GM23338 (cell line): ENCODE measurements around the gene ALDH2. TPM values are rescaled to one million over a fixed set of nuclear protein-coding genes. Genes with fewer than 3 reads are reported as not detected.

Experiments used
- ATAC-seq: fragments of 200-7000 bp; cut with Tn5 transposase; 3 replicates; pipeline ENCODE4 v1.9.1; 2020
- DNase-seq: peaks from one replicate; pipeline ENCODE4 v3.0.0-alpha.2; 2015; ENCODE audit warnings: low spot score
- H2AFZ ChIP-seq: fragments of 200-600 bp; sonication (generic); 2 replicates; pipeline ENCODE4 v1.8.0; 2016; ENCODE audit warnings: antibody characterized with exemption, mild to moderate bottlenecking, moderate library complexity
- H3F3A ChIP-seq: fragments of 200-600 bp; sonication (generic); replicated peaks from 2 replicates; pipeline ENCODE4 v1.8.0; 2017; ENCODE audit warnings: antibody characterized with exemption, mixed run types, low read depth
- H3K27ac ChIP-seq: fragments of 200-600 bp; sonication (generic); 2 replicates; pipeline ENCODE4 v1.6.1; 2016; ENCODE audit warnings: low read depth
- H3K27me3 ChIP-seq: fragments of 200-600 bp; sonication (generic); 2 replicates; pipeline ENCODE4 v1.8.0; 2016; ENCODE audit warnings: mild to moderate bottlenecking, mixed run types, moderate library complexity; ENCODE audit not compliant: insufficient read depth
- H3K36me3 ChIP-seq: fragments of 200-600 bp; sonication (generic); 2 replicates; pipeline ENCODE4 v1.8.0; 2016; ENCODE audit warnings: mild to moderate bottlenecking; ENCODE audit not compliant: insufficient read depth
- H3K4me1 ChIP-seq: fragments of 200-600 bp; sonication (generic); 2 replicates; pipeline ENCODE4 v1.8.0; 2016; ENCODE audit warnings: mild to moderate bottlenecking, moderate library complexity; ENCODE audit not compliant: insufficient read depth
- H3K4me2 ChIP-seq: fragments of 200-600 bp; sonication (generic); 2 replicates; pipeline ENCODE4 v1.7.1; 2017; ENCODE audit warnings: mixed run types
- H3K4me3 ChIP-seq: fragments of 200-600 bp; sonication (generic); 2 replicates; pipeline ENCODE4 v1.6.1; 2016; ENCODE audit warnings: mixed run types
- H3K79me2 ChIP-seq: fragments of 200-600 bp; sonication (generic); replicated peaks from 2 replicates; pipeline ENCODE4 v1.8.0; 2017; ENCODE audit warnings: mild to moderate bottlenecking; ENCODE audit not compliant: insufficient read depth
- H3K9me2 ChIP-seq: fragments of 200-600 bp; sonication (generic); 2 replicates; pipeline ENCODE4 v1.8.0; 2017; ENCODE audit not compliant: insufficient read depth
- H4K20me1 ChIP-seq: fragments of 200-600 bp; sonication (generic); replicated peaks from 2 replicates; pipeline ENCODE4 v1.8.0; 2017; ENCODE audit warnings: mild to moderate bottlenecking; ENCODE audit not compliant: insufficient read depth
- H3K27ac Mint-ChIP-seq: 2 replicates; pipeline ENCODE4 v1.8.0; 2020; ENCODE audit warnings: inconsistent platforms, mild to moderate bottlenecking, moderate library complexity, mixed read lengths
- H3K27me3 Mint-ChIP-seq: 3 replicates; pipeline ENCODE4 v1.8.0; 2022; ENCODE audit warnings: low read depth, mild to moderate bottlenecking, moderate library complexity, mixed read lengths, inconsistent platforms; ENCODE audit not compliant: insufficient read depth, poor library complexity
- H3K36me3 Mint-ChIP-seq: 3 replicates; pipeline ENCODE4 v1.8.0; 2021; ENCODE audit warnings: low read depth, mild to moderate bottlenecking, inconsistent platforms, moderate library complexity, mixed read lengths
- H3K4me1 Mint-ChIP-seq: 3 replicates; pipeline ENCODE4 v1.8.0; 2020; ENCODE audit warnings: mild to moderate bottlenecking, inconsistent platforms, mixed read lengths
- H3K4me3 Mint-ChIP-seq: 3 replicates; pipeline ENCODE4 v1.8.0; 2021; ENCODE audit warnings: moderate library complexity, mild to moderate bottlenecking, inconsistent platforms, mixed read lengths
- H3K9me3 Mint-ChIP-seq: 3 replicates; pipeline ENCODE4 v1.8.0; 2020; ENCODE audit warnings: moderate library complexity, mild to moderate bottlenecking, inconsistent platforms, mixed read lengths
- CREB1 ChIP-seq: fragments of 250-450 bp; sonication (Bioruptor Pico); IDR thresholded peaks from 2 replicates; pipeline ENCODE4 v1.5.0; 2020; ENCODE audit warnings: low read depth, mild to moderate bottlenecking, moderate library complexity
- EZH2 ChIP-seq: fragments of 200-600 bp; sonication (generic); IDR thresholded peaks from one replicate; pipeline ENCODE4 v1.8.0; 2017; ENCODE audit warnings: antibody characterized with exemption, mild to moderate bottlenecking, low read depth; ENCODE audit not compliant: unreplicated experiment
- EZH2phosphoT487 ChIP-seq: fragments of 200-600 bp; sonication (generic); IDR thresholded peaks from one replicate; pipeline ENCODE4 v1.8.1; 2018; ENCODE audit warnings: antibody characterized with exemption; ENCODE audit not compliant: unreplicated experiment
- NANOG ChIP-seq: IDR thresholded peaks from 2 replicates; pipeline ENCODE4 v1.6.1; 2016; ENCODE audit warnings: antibody characterized with exemption, borderline replicate concordance
- POLR2AphosphoS5 ChIP-seq: IDR thresholded peaks from 2 replicates; pipeline ENCODE4 v1.6.1; 2016; ENCODE audit warnings: antibody characterized with exemption, low read depth
- STAT1 ChIP-seq: IDR thresholded peaks from one replicate; pipeline ENCODE4 v1.6.1; 2016; ENCODE audit warnings: antibody characterized with exemption; ENCODE audit not compliant: unreplicated experiment
- ZNF114 ChIP-seq: fragments of 250-450 bp; sonication (Bioruptor Pico); IDR thresholded peaks from 2 replicates; pipeline ENCODE4 v1.5.0; 2020; ENCODE audit warnings: mild to moderate bottlenecking, moderate library complexity
- ZNF331 ChIP-seq: fragments of 250-450 bp; sonication (Bioruptor Pico); IDR thresholded peaks from 2 replicates; pipeline ENCODE4 v1.5.0; 2020; ENCODE audit warnings: low read depth, mild to moderate bottlenecking, moderate library complexity
- polyA plus RNA-seq: library from polyadenylated mRNA; unstranded; fragments of >200 nt; fragmentation: Nextera tagmentation; extraction: Ambion mirVana; gene quantifications from 2 replicates; pipeline ENCODE4 v1.2.1, GENCODE V29; 2016
- total RNA-seq: library from RNA; depleted of rRNA; stranded (reverse); fragments of >200 nt; shearing (Covaris generic); gene quantifications from 2 replicates; pipeline ENCODE4 v1.2.3, GENCODE V29; 2014
- TF ChIP-seq, protein P1 (sequence below): IDR thresholded peaks from one replicate; pipeline ENCODE4 v1.6.1; 2018; ENCODE audit warnings: antibody characterized with exemption; ENCODE audit not compliant: unreplicated experiment
- TF ChIP-seq, protein P2 (sequence below): IDR thresholded peaks from 2 replicates; pipeline ENCODE4 v1.6.1; 2016; ENCODE audit warnings: antibody characterized with exemption
- TF ChIP-seq, protein P3 (sequence below), 2 experiments: fragments of 200-600 bp in 1 of 2; sonication (generic) in 1 of 2; conservative IDR thresholded peaks; 2 replicates each; pipeline versions ENCODE4 v1.5.1 to v1.6.1; 2016 to 2017; ENCODE audit warnings: antibody characterized with exemption in 2 of 2, low read depth in 2 of 2, mild to moderate bottlenecking in 2 of 2, moderate library complexity in 1 of 2

ALDH2 gene
- total and polyA plus RNA-seq, 2 experiments from 2014 or later, result 14.9 to 50.5 TPM

DNA sequence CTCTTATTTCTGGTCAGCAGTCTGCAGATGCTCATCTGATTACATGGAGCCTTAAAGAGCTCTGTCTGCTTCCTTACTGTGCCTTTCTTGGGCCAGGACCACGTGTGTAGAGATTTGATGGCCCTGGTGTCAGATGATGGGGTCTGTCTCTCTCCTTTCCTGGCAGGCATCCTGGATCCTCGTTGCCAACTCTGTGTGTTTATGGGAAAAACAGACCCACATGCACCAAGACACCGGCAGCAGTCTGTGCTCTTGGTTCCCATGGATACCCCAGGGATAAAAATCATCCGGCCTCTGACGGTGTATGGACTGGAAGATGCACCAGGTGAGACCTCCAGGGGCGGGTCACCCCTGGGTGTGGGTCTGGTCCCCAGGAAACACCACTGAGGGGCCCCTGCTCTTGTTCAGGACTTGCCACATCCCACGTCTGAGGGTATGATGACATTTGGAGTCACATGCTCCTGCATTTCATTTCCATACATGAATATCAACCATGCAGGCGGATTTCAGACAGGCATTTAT lies 18.5 kb upstream of the ALDH2 start (continued):
- TF ChIP-seq, protein P1, sequence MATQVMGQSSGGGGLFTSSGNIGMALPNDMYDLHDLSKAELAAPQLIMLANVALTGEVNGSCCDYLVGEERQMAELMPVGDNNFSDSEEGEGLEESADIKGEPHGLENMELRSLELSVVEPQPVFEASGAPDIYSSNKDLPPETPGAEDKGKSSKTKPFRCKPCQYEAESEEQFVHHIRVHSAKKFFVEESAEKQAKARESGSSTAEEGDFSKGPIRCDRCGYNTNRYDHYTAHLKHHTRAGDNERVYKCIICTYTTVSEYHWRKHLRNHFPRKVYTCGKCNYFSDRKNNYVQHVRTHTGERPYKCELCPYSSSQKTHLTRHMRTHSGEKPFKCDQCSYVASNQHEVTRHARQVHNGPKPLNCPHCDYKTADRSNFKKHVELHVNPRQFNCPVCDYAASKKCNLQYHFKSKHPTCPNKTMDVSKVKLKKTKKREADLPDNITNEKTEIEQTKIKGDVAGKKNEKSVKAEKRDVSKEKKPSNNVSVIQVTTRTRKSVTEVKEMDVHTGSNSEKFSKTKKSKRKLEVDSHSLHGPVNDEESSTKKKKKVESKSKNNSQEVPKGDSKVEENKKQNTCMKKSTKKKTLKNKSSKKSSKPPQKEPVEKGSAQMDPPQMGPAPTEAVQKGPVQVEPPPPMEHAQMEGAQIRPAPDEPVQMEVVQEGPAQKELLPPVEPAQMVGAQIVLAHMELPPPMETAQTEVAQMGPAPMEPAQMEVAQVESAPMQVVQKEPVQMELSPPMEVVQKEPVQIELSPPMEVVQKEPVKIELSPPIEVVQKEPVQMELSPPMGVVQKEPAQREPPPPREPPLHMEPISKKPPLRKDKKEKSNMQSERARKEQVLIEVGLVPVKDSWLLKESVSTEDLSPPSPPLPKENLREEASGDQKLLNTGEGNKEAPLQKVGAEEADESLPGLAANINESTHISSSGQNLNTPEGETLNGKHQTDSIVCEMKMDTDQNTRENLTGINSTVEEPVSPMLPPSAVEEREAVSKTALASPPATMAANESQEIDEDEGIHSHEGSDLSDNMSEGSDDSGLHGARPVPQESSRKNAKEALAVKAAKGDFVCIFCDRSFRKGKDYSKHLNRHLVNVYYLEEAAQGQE, result no peak
- TF ChIP-seq, protein P2, sequence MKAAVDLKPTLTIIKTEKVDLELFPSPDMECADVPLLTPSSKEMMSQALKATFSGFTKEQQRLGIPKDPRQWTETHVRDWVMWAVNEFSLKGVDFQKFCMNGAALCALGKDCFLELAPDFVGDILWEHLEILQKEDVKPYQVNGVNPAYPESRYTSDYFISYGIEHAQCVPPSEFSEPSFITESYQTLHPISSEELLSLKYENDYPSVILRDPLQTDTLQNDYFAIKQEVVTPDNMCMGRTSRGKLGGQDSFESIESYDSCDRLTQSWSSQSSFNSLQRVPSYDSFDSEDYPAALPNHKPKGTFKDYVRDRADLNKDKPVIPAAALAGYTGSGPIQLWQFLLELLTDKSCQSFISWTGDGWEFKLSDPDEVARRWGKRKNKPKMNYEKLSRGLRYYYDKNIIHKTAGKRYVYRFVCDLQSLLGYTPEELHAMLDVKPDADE, result no peak

DNA sequence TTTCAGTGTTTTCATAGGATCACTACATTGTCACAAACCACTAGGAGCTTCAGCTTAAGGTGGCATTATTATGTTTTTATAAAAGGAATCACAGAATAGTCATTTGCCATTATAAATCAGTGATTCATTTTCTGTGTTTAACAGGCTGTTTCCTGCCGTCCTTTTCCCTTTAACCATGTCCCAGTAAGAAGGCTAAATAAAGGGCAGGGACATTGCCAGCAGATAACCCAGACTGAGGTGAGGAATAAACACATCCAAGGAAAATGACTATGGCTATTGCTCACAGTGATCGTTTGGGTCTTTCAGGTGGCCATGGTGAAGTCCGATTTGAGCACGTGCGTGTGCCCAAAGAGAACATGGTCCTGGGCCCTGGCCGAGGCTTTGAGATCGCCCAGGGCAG lies 17.9 kb upstream of the ALDH2 start:
- Mint-ChIP-seq H3K4me3 (no peak overlapping the region), H3K27ac (no peak overlapping the region), H3K36me3 (peaks cover 14% of the 10 kb centered on the region), H3K27me3 (peaks cover 3% of the 10 kb centered on the region), H3K4me1 (no peaks in the 10 kb centered on the region), H3K9me3 (no peaks in the 10 kb centered on the region)
- Histone ChIP-seq H3K36me3 (no peaks in the 10 kb centered on the region), H3K79me2 (no peaks in the 10 kb centered on the region), H3K27ac (no peak overlapping the region), H3K27me3 (no peaks in the 10 kb centered on the region), H4K20me1 (no peaks in the 10 kb centered on the region), H3K9me2 (no peaks in the 10 kb centered on the region), H3K4me3 (no peak overlapping the region), H3F3A (peaks cover 2% of the 10 kb centered on the region; the same call in 1 of the 2 replicates), H3K4me2 (no peak overlapping the region), H2AFZ (no peak overlapping the region), H3K4me1 (no peaks in the 10 kb centered on the region)
- no peak for DNase-seq
- no peak for TF ChIP-seq EZH2
- TF ChIP-seq NANOG, result no peak
- TF ChIP-seq STAT1, result no peak
- TF ChIP-seq, protein P2, result no peak
- TF ChIP-seq, protein P3, sequence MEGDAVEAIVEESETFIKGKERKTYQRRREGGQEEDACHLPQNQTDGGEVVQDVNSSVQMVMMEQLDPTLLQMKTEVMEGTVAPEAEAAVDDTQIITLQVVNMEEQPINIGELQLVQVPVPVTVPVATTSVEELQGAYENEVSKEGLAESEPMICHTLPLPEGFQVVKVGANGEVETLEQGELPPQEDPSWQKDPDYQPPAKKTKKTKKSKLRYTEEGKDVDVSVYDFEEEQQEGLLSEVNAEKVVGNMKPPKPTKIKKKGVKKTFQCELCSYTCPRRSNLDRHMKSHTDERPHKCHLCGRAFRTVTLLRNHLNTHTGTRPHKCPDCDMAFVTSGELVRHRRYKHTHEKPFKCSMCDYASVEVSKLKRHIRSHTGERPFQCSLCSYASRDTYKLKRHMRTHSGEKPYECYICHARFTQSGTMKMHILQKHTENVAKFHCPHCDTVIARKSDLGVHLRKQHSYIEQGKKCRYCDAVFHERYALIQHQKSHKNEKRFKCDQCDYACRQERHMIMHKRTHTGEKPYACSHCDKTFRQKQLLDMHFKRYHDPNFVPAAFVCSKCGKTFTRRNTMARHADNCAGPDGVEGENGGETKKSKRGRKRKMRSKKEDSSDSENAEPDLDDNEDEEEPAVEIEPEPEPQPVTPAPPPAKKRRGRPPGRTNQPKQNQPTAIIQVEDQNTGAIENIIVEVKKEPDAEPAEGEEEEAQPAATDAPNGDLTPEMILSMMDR (conservative IDR thresholded peaks at IDR 0.05; ENCODE audit: low read depth in 2 of 2), result no peak
- no peak for TF ChIP-seq ZNF331 (CRISPR knock-in tag)
- TF ChIP-seq CREB1 (CRISPR knock-in tag), result no peak
- TF ChIP-seq EZH2phosphoT487, result no peak
- TF ChIP-seq ZNF114 (CRISPR knock-in tag), result no peak
- TF ChIP-seq, protein P1, result no peak
- no peak for TF ChIP-seq POLR2AphosphoS5
- no peak for ATAC-seq
